Right lobe of liver (tissue), 6 donors: ENCODE results near the gene SLC25A23. TPM values are rescaled to one million over a fixed set of nuclear protein-coding genes. Genes with fewer than 3 reads are reported as not detected.

Source experiments
- ATAC-seq, 4 donors: fragments of 200-7000 bp; cut with Tn5 transposase; one replicate each; pipeline ENCODE4 v1.9.1; 2020; ENCODE audit warnings: mild to moderate bottlenecking in 4 of 4, moderate library complexity in 4 of 4
- DNase-seq, 3 donors: peaks; one replicate each; pipeline ENCODE4 v3.0.0-alpha.2; 2020
- H3K27ac ChIP-seq, 3 donors: fragments of 200-600 bp; one replicate each; pipeline ENCODE4 v1.8.0; 2022
- H3K27me3 ChIP-seq, 2 donors: fragments of 200-600 bp; one replicate each; pipeline ENCODE4 v1.8.0; 2022
- H3K36me3 ChIP-seq, 4 donors: fragments of 200-600 bp; sonication (generic) in 1 of 4; one replicate each; pipeline versions ENCODE4 v1.5.1 to v1.8.0; 2017 to 2022; ENCODE audit warnings: control low read depth in 1 of 4
- H3K4me1 ChIP-seq, 4 donors: fragments of 200-600 bp; sonication (generic) in 1 of 4; one replicate each; pipeline versions ENCODE4 v1.5.1 to v1.8.0; 2017 to 2022; ENCODE audit warnings: control low read depth in 1 of 4
- H3K4me3 ChIP-seq, 3 donors: fragments of 200-600 bp; one replicate each; pipeline ENCODE4 v1.8.0; 2022
- H3K9me3 ChIP-seq, 4 donors: fragments of 200-600 bp; sonication (generic) in 1 of 4; one replicate each; pipeline versions ENCODE4 v1.5.1 to v1.8.0; 2017 to 2022; ENCODE audit warnings: control low read depth in 1 of 4
- POLR2A ChIP-seq: fragments of 450-650 bp; IDR thresholded peaks from one replicate; pipeline ENCODE4 v1.6.1; 2017; ENCODE audit warnings: antibody characterized with exemption, mild to moderate bottlenecking
- WGBS: methylation state at CpG from one replicate; pipeline ENCODE4 v1.1.6; 2018; ENCODE audit warnings: low coverage, low lambda C conversion rate; ENCODE audit not compliant: insufficient coverage; ENCODE audit errors: missing lambda C conversion rate; 5-methylcytosine and 5-hydroxymethylcytosine counted together
- intact Hi-C, 2 donors: fragments of 100-400 bp; cut with DNase I; formaldehyde crosslinking; loops; one replicate each; pipeline versions ENCODE4 v1.11.2 to v1.14.1; 2022
- total RNA-seq, 6 experiments: library from RNA; depleted of rRNA in 2 of 6; stranded (reverse); fragments of >200 nt in 2 of 6; fragmentation: NEBNext Ultra II Directional in 3 of 6; extraction: Animal tissue kit (Norgen Biotek cat#: 25700) in 3 of 6; gene quantifications; one replicate each; pipeline versions ENCODE4 v1.1.0 to v1.2.4, GENCODE V29; 2016 to 2023
- TF ChIP-seq, protein P1 (sequence below), 4 donors: fragments of 200-600 bp in 3 of 4; fragments of 450-650 bp in 1 of 4; IDR thresholded peaks; one replicate each; pipeline versions ENCODE4 v1.5.1 to v1.8.0; 2016 to 2022; ENCODE audit warnings: antibody characterized with exemption in 4 of 4, mild to moderate bottlenecking in 2 of 4
- donor health status: DM: no; HTN: yes; CAD: no.
- donor health status: DM: no; HTN: no; CAD: no.
- donor health status: DM: no; HTN: no; CAD: no.
- donor health status: DM: no; HTN: yes; CAD: no.
- donor health status: DM: no; HTN: yes; CAD: no.

SLC25A23 gene
- total RNA-seq, 6 experiments from 2014 or later = 23.3 to 50.0 (median 30.0) TPM

DNA sequence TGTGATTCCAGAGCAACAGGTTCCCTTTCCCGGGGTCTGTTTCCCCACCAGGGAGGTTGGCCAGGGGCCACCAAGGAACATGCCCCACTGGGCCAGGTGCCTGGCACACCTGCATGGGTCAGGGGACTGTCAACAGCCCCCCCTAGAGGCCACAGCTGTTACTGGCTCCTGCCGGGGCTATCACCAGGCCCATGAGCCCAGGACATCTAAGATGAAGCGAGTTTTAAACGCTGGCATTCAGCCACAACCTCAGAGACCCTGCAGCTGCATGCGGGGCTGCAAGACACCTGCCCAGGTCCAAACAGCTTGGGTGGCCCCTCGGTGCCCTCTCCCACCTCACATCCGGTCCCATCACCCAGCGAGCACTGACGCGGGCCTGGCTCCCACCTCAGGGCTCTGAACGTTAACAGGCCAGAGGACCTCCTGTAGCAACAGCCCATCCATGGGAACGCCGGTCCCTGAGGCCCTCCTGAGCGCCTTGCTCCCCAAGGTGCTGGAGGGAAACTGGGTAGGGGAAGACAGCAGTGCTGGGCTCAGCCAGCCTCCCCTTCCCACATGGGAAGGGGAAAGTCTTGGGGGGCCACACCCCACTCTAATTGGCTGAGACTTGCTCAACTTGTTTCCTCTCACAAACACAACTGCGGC, 47.0 kb downstream of the SLC25A23 start:
- no peaks in the 10 kb centered on the region for H3K9me3 ChIP-seq
- peaks cover 4 to 36% (median 20%) of the 10 kb centered on the region in 4 donors for H3K36me3 ChIP-seq
- WGBS = 25% methylated on average over 2 of the region's 15 CpGs
- no peaks in the 10 kb centered on the region for H3K27me3 ChIP-seq
- H3K27ac ChIP-seq = no peak overlapping the region
- H3K4me3 ChIP-seq = no peak overlapping the region
- DNase-seq (no peak), ATAC-seq (peak; percentile 58 to 70 (median 62))
- intact Hi-C loops = no loop called here
- no peaks in the 10 kb centered on the region for H3K4me1 ChIP-seq
- TF ChIP-seq, protein P1, sequence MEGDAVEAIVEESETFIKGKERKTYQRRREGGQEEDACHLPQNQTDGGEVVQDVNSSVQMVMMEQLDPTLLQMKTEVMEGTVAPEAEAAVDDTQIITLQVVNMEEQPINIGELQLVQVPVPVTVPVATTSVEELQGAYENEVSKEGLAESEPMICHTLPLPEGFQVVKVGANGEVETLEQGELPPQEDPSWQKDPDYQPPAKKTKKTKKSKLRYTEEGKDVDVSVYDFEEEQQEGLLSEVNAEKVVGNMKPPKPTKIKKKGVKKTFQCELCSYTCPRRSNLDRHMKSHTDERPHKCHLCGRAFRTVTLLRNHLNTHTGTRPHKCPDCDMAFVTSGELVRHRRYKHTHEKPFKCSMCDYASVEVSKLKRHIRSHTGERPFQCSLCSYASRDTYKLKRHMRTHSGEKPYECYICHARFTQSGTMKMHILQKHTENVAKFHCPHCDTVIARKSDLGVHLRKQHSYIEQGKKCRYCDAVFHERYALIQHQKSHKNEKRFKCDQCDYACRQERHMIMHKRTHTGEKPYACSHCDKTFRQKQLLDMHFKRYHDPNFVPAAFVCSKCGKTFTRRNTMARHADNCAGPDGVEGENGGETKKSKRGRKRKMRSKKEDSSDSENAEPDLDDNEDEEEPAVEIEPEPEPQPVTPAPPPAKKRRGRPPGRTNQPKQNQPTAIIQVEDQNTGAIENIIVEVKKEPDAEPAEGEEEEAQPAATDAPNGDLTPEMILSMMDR (IDR thresholded peaks at IDR 0.05) = peak; percentile 38 to 56 (median 48)
- no peak for TF ChIP-seq POLR2A

- Histone ChIP-seq H3K27ac (no peak overlapping the region), H3K36me3 (peaks cover 0 to 31% (median 15%) of the 10 kb centered on the region in 4 donors), H3K9me3 (no peaks in the 10 kb centered on the region), H3K4me1 (no peaks in the 10 kb centered on the region), H3K4me3 (no peak overlapping the region), H3K27me3 (no peaks in the 10 kb centered on the region)
- ATAC-seq = peak in 2 of 4 donors; percentile 19
- no peak for DNase-seq
- TF ChIP-seq, protein P1 (IDR thresholded peaks at IDR 0.05) = no peak
- TF ChIP-seq POLR2A = no peak
- intact Hi-C loops = no loop called here
- WGBS = no CpG with 5 or more reads among the region's 12 CpGs
Measured at GRCh38 chr19:6412061-6412446, 47.5 kb downstream of the SLC25A23 start.

- Histone ChIP-seq H3K4me3 (no peak overlapping the region), H3K4me1 (no peaks in the 10 kb centered on the region), H3K36me3 (peaks cover 0 to 4% (median 0%) of the 10 kb centered on the region in 4 donors), H3K9me3 (no peaks in the 10 kb centered on the region), H3K27ac (no peak overlapping the region), H3K27me3 (no peaks in the 10 kb centered on the region)
- TF ChIP-seq, protein P1 (IDR thresholded peaks at IDR 0.05) = no peak
- no peak for TF ChIP-seq POLR2A
- intact Hi-C loops = no loop called here
- DNase-seq (no peak), ATAC-seq (no peak)
- WGBS = 100% methylated on average over 5 of the region's 6 CpGs
Measured at GRCh38 chr19:6409346-6409745, 50.2 kb downstream of the SLC25A23 start.

- peaks cover 0 to 7% (median 0%) of the 10 kb centered on the region in 4 donors for H3K4me1 ChIP-seq
- ATAC-seq (no peak), DNase-seq (no peak)
- TF ChIP-seq POLR2A = no peak
- TF ChIP-seq, protein P1 (IDR thresholded peaks at IDR 0.05) = no peak
- H3K36me3 ChIP-seq = no peaks in the 10 kb centered on the region
- intact Hi-C loops = no loop called here
- WGBS = 78% methylated on average over 5 of the region's 5 CpGs
- no peak overlapping the region for H3K27ac ChIP-seq
- no peaks in the 10 kb centered on the region for H3K9me3 ChIP-seq
- H3K4me3 ChIP-seq = no peak overlapping the region
- H3K27me3 ChIP-seq = no peaks in the 10 kb centered on the region
Measured at GRCh38 chr19:6406401-6406800, 53.2 kb downstream of the SLC25A23 start.
